NCI-H82 treated with DMSO at 0.1 percent for 48 hours (cell line): ENCODE results near the gene SVIP.

Source experiments
- DNase-seq: peaks from one replicate; lab custom pipeline; 2025; ENCODE audit not compliant: unreplicated experiment; lab: John Stamatoyannopoulos, UW

SVIP gene

DNA sequence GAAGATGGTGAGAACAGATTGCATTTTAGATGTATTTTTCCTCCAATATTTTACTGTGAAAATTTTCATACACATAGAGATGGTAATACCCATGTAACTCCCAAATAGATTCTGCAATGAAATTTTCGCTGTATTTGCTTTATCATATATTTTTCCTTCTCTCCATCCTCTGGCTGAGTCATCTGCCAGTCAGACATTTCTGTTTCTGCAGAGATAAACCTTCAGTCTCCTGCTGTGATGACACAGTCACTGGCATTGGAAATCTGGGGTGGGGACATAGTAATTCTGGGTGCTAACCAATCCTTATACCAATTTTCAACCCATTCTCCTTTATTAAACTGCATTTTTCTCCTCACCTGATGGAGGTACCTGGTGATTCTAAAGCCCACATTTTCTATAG lies 33.7 kb downstream of the SVIP start:
- DNase-seq = no peak

DNA sequence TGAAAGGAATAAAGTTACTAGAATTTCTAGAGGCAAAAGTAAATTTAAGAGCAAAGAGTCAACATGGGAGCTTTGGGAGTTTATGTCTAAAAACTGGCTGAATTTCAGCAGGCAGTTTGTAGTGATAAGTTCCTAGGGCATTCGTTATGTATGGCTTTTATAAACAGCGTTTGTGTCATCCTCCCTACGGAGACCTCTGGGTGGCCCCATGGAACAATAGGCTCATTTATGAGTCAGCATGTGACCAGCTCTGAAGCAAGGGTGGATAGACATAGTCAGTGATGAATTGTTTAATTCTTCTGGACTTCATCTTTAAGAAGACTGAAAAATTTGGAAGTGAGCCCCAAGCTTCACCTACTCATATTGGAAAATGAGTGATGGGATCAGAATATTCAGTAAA lies 37.1 kb downstream of the SVIP start:
- no peak for DNase-seq

DNA sequence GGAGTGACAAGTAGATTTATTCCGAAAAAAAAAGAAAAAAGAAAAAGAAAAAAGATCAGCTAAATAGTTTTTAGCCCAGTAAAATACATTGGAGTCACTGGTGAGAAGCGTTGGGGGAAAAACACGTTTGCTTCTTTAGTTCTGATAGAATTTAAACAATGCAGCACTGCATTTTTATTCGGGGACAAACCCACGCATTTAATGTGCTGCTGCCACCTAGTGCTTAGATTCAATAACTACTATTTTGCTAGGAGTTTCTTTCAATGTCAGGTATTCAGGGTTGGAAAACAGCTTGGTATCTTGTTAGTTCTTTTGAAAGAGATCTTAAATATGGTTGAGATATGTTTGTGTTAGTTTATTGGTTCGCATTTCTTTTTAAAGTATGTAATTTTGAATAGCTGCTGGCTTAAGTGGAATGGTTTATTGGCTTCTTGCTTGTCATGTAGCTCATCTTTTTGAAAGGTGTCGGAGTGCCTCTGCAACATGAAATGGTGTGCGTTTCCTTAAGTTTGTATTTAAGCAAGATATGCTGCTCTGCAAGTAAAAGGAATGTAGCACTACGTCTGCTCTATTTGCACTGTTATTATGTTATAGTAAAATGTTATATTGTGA lies 41.9 kb downstream of the SVIP start:
- peak; percentile 31 for DNase-seq

GRCh38 chr11:22787055-22787454 lies 42.5 kb downstream of the SVIP start:
- DNase-seq = no peak

DNA sequence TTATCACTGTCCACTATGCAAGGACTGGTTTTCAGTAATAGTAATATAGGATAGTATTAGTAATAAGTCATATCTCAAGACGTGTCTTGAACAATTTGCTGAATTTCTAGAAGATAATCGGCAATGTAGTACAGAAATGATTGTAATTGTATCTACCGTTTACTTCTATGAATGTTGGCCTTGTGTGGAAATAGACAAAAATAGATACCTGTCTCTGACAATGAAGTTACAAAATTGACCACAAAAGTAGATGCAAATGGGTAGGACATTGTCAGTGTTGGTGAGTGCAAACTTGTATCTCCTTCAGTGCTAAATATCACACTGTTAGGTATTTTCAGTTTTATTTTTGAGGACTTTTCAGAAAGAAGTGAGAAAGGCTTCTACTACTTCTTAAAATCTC lies 43.1 kb downstream of the SVIP start:
- no peak for DNase-seq

DNA sequence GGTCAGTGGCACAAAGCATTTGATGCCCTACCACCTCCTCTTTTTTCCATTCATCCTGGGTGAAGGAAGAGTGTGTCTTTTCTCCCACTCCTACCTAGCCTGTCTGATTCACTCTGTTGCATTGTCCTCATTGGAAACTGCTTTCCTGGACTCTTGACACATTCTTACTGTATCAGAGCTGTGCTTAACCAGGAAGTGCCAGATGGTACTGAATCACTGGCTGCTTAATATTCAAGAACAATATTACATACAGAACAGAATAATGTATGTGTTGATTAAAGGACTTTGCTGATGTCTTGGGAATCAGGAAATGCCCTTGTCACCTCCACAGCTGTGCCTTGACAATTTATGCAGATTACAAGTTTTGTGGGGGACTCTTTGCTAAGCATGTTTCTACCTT lies 44.4 kb downstream of the SVIP start:
- no peak for DNase-seq

DNA sequence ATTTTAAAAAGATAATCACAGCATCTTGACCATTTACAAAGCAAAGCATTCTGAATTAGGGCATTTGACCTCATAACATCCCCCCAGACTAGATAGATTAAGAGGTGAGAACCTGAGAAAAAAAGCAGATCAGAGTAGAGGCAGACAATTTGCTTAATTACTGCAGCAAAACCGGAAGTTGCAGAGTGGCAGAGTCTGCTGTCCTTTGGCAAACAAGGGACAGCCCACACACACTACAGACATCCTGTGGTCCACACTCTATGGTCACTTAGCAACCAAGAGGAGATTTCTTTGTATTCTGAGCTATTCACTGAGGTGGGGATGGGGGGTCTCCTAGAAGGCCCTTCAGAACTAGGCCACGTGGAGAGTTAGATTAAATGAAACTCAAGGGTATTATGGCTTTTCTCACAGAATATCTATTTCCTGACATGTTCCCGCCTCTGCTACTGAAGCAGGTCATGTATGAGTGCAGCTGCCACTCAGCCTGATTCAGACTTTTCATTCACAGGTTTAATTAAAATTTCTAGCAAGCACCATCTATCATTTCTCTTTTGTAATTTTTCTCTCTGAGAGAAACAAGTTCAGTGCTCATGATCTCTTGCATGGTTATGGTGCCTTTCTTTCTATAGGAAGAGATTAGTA lies 48.5 kb downstream of the SVIP start:
- DNase-seq = no peak

- no peak for DNase-seq
These were observed 49.8 kb downstream of the SVIP start for GRCh38 chr11:22779850-22780249.

DNA sequence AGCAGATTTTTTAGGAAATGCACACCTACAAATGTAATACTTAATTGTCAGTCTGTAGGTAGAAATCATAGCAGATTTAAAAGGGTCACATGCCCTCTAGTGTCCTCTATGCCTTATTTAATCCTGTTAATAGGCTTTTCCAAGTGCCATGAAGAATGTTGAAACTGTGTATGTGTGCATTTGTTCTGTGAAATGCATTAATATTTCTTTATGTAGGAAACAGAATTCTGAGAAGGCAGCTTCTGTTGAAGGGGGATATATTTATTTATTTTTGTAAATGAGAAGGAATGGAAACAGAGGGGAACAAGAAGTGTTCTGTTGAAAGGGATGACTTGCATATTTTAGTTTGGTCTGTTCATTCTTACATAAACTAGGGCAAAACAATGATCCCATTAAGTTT lies 51.0 kb downstream of the SVIP start:
- DNase-seq = no peak

DNA sequence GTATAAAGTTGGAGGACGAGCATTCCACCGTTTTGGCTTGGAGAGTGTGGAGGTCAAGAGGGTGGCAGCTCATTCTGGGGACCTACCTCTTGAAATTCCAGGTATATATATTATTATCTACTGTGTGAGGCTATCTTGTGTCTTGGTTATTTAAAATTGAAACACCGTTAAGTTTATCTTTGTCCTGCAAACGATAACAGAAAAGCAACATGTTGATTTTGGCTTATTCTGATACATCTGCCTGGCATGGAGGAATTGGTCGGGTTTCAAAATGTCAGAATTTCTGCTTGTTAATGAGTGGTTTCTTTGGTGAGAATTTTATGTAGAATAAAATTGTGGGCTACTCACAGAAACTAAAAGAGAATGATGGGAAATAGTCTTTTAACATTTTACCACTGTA lies 54.4 kb downstream of the SVIP start:
- no peak for DNase-seq

GRCh38 chr11:22774716-22775115 lies 54.9 kb downstream of the SVIP start:
- DNase-seq = no peak

- no peak for DNase-seq
These were observed 60.5 kb downstream of the SVIP start for GRCh38 chr11:22769081-22769480.
